ENCODE data around the gene MAK. TPM values are rescaled to one million over a fixed set of nuclear protein-coding genes. Genes with fewer than 3 reads are reported as not detected.

The MAK gene
- total and polyA plus RNA-seq, 2 donors (not counting 1 experiment from before 2014, with no cell fraction given): 0.04 TPM; not detected in 1

- no peak overlapping the region for H3K4me3 ChIP-seq (ENCODE audit: control extremely low read depth in 1 of 5, extremely low read depth in 1 of 5, insufficient read depth in 1 of 5, low read depth in 2 of 5, low read length in 4 of 5)
- DNase-seq (no peak), ATAC-seq (ENCODE audit: low read depth) (no peak)
- H3K4me1 Mint-ChIP-seq: peaks cover 39% of the 10 kb centered on the region
- H3K4me2 ChIP-seq (replicated peaks; ENCODE audit: low read depth, low read length, poor library complexity, severe bottlenecking): no peak overlapping the region
- peaks cover 26% of the 10 kb centered on the region for H3K79me2 ChIP-seq (ENCODE audit: control insufficient read depth, insufficient read depth, low read length)
- peaks cover 0 to 7% (median 0%) of the 10 kb centered on the region in 3 donors for H3K9me3 ChIP-seq (ENCODE audit: control extremely low read depth in 1 of 3, control insufficient read depth in 2 of 3, insufficient read depth in 1 of 3, low read length in 2 of 3)
- CTCF ChIA-PET: no interaction called here
- TF ChIP-seq EZH2 (IDR thresholded peaks at IDR 0.05; ENCODE audit: borderline replicate concordance, insufficient read depth, low read depth, low read length, poor library complexity, severe bottlenecking): no peak
- no peak for TF ChIP-seq CTCF (IDR thresholded peaks at IDR 0.05)
- no peaks in the 10 kb centered on the region for H4K20me1 ChIP-seq (ENCODE audit: control insufficient read depth, insufficient read depth, low read length, poor library complexity, severe bottlenecking)
- H3K27me3 ChIP-seq (replicated peaks in 1 of 4; ENCODE audit: control extremely low read depth in 1 of 4, control insufficient read depth in 3 of 4, insufficient read depth in 4 of 4, low read length in 3 of 4): no peaks in the 10 kb centered on the region
- H2AFZ ChIP-seq (ENCODE audit: insufficient read depth, low read depth, low read length, poor library complexity, severe bottlenecking): no peak overlapping the region
- intact Hi-C loops (cut with micrococcal nuclease): no loop called here
- POLR2A ChIA-PET: no interaction called here
- WGBS (ENCODE audit: insufficient coverage): 100% methylated on average over 2 of the region's 6 CpGs
- no peaks in the 10 kb centered on the region for H3K9me3 Mint-ChIP-seq (ENCODE audit: insufficient read depth)
- peaks cover 2 to 18% of the 10 kb centered on the region in 2 experiments for H3K36me3 ChIP-seq (replicated peaks in 1 of 2; ENCODE audit: control extremely low read depth in 1 of 2, control insufficient read depth in 1 of 2, extremely low read depth in 1 of 2, insufficient read depth in 2 of 2, low read length in 1 of 2)
- no peaks in the 10 kb centered on the region for H3K27me3 Mint-ChIP-seq
- no peak overlapping the region for H3K9ac ChIP-seq (ENCODE audit: low read length)
- H3K4me1 ChIP-seq (ENCODE audit: control insufficient read depth in 2 of 2, insufficient read depth in 2 of 2, low read length in 2 of 2): peaks cover 16 to 24% of the 10 kb centered on the region in 2 donors
- no peak overlapping the region for H3K27ac Mint-ChIP-seq
- H3K27ac ChIP-seq (ENCODE audit: low read length in 2 of 2): no peak overlapping the region
- H3K4me3 Mint-ChIP-seq: peak overlapping the region; percentile 3
Observed at GRCh38 chr6:10725044-10725443, 113.3 kb downstream of the MAK start.

GRCh38 chr6:10723567-10723881 lies 114.8 kb downstream of the MAK start:
- Histone ChIP-seq H4K20me1 (ENCODE audit: control insufficient read depth, insufficient read depth, low read length, poor library complexity, severe bottlenecking) (no peaks in the 10 kb centered on the region), H2AFZ (ENCODE audit: insufficient read depth, low read depth, low read length, poor library complexity, severe bottlenecking) (peak overlapping the region; percentile 91), H3K27ac (ENCODE audit: low read length in 2 of 2) (peak overlapping the region in 1 of 2 donors; percentile 67), H3K27me3 (replicated peaks in 1 of 4; ENCODE audit: control extremely low read depth in 1 of 4, control insufficient read depth in 3 of 4, insufficient read depth in 4 of 4, low read length in 3 of 4) (no peaks in the 10 kb centered on the region), H3K79me2 (ENCODE audit: control insufficient read depth, insufficient read depth, low read length) (peaks cover 26% of the 10 kb centered on the region), H3K4me1 (ENCODE audit: control insufficient read depth in 2 of 2, insufficient read depth in 2 of 2, low read length in 2 of 2) (peaks cover 16 to 31% of the 10 kb centered on the region in 2 donors), H3K9me3 (ENCODE audit: control extremely low read depth in 1 of 3, control insufficient read depth in 2 of 3, insufficient read depth in 1 of 3, low read length in 2 of 3) (peaks cover 0 to 14% (median 7%) of the 10 kb centered on the region in 3 donors), H3K4me3 (ENCODE audit: control extremely low read depth in 1 of 5, extremely low read depth in 1 of 5, insufficient read depth in 1 of 5, low read depth in 2 of 5, low read length in 4 of 5) (peak overlapping the region; percentile 52 to 82 (median 70)), H3K9ac (ENCODE audit: low read length) (peak overlapping the region; percentile 82), H3K4me2 (replicated peaks; ENCODE audit: low read depth, low read length, poor library complexity, severe bottlenecking) (peak overlapping the region; percentile 88), H3K36me3 (replicated peaks in 1 of 2; ENCODE audit: control extremely low read depth in 1 of 2, control insufficient read depth in 1 of 2, extremely low read depth in 1 of 2, insufficient read depth in 2 of 2, low read length in 1 of 2) (peaks cover 2 to 10% of the 10 kb centered on the region in 2 experiments)
- POLR2A ChIA-PET: interaction anchor here (0.7 to 0.8 kb wide), 2 partner anchors 23 to 188 kb away, joined by 3 read pairs; no protein-coding TSS in a partner anchor
- peak overlapping the region; percentile 98 for H3K4me3 Mint-ChIP-seq
- CTCF ChIA-PET: interaction anchor here (1.8 kb wide), 2 partner anchors 19 to 213 kb away, joined by 5 to 6 read pairs; no protein-coding TSS in a partner anchor
- H3K27ac Mint-ChIP-seq: peak overlapping the region; percentile 95
- intact Hi-C loops (cut with micrococcal nuclease): loop anchor here (1.0 kb wide), 3 partner anchors 24 to 187 kb away; partner anchors contain the start of genes C6orf52, PAK1IP1 and TMEM14B
- H3K4me1 Mint-ChIP-seq: peaks cover 42% of the 10 kb centered on the region
- 100% methylated on average over 3 of the region's 7 CpGs for WGBS (ENCODE audit: insufficient coverage)
- ATAC-seq (ENCODE audit: low read depth) (no peak), DNase-seq (no peak)
- H3K27me3 Mint-ChIP-seq: no peaks in the 10 kb centered on the region
- TF ChIP-seq EZH2 (IDR thresholded peaks at IDR 0.05; ENCODE audit: borderline replicate concordance, insufficient read depth, low read depth, low read length, poor library complexity, severe bottlenecking) (no peak), CTCF (IDR thresholded peaks at IDR 0.05) (no peak)
- peaks cover 2% of the 10 kb centered on the region for H3K9me3 Mint-ChIP-seq (ENCODE audit: insufficient read depth)
